CD4-positive, alpha-beta T cell treated with Interferon gamma for 1 hour (primary cell): ENCODE data around the gene EEFSEC.

ENCODE experiments used
- DNase-seq: peaks from one replicate; pipeline ENCODE4 v3.0.0-alpha.2; 2020

EEFSEC gene

GRCh38 chr3:128376516-128376915 lies 223.2 kb downstream of the EEFSEC start:
- no peak for DNase-seq

- DNase-seq, result no peak
Measured at GRCh38 chr3:128378631-128379347, 225.5 kb downstream of the EEFSEC start.

GRCh38 chr3:128379367-128380160 lies 226.3 kb downstream of the EEFSEC start:
- DNase-seq, result no peak

GRCh38 chr3:128380295-128380694 lies 227.0 kb downstream of the EEFSEC start:
- DNase-seq, result no peak

- DNase-seq, result no peak
Measured at GRCh38 chr3:128380719-128381118, 227.4 kb downstream of the EEFSEC start.

GRCh38 chr3:128381609-128382008 lies 228.3 kb downstream of the EEFSEC start:
- no peak for DNase-seq

GRCh38 chr3:128382221-128382807 lies 229.0 kb downstream of the EEFSEC start:
- no peak for DNase-seq

GRCh38 chr3:128383316-128384235 lies 230.3 kb downstream of the EEFSEC start:
- peak; percentile 48 for DNase-seq

GRCh38 chr3:128385080-128385832 lies 232.0 kb downstream of the EEFSEC start:
- no peak for DNase-seq

GRCh38 chr3:128388932-128389331 lies 235.7 kb downstream of the EEFSEC start:
- DNase-seq, result no peak

GRCh38 chr3:128390867-128391266 lies 237.6 kb downstream of the EEFSEC start:
- DNase-seq, result no peak

GRCh38 chr3:128392021-128392420 lies 238.7 kb downstream of the EEFSEC start:
- DNase-seq, result no peak

- no peak for DNase-seq
Measured at GRCh38 chr3:128392818-128393544, 239.7 kb downstream of the EEFSEC start.

- no peak for DNase-seq
Measured at GRCh38 chr3:128394033-128394432, 240.8 kb downstream of the EEFSEC start.

GRCh38 chr3:128395046-128395445 lies 241.8 kb downstream of the EEFSEC start:
- no peak for DNase-seq

- no peak for DNase-seq
Measured at GRCh38 chr3:128395500-128396162, 242.3 kb downstream of the EEFSEC start.

- DNase-seq, result no peak
Measured at GRCh38 chr3:128397484-128397883, 244.2 kb downstream of the EEFSEC start.

GRCh38 chr3:128398586-128398985 lies 245.3 kb downstream of the EEFSEC start:
- no peak for DNase-seq

GRCh38 chr3:128399221-128399915 lies 246.1 kb downstream of the EEFSEC start:
- no peak for DNase-seq

GRCh38 chr3:128400671-128401070 lies 247.4 kb downstream of the EEFSEC start:
- no peak for DNase-seq
